Heart right ventricle (tissue), 16 donors: ENCODE measurements around the gene IMP3. TPM values are rescaled to one million over a fixed set of nuclear protein-coding genes. Genes with fewer than 3 reads are reported as not detected.

Experiments
- ATAC-seq, 8 donors: fragments of 200-7000 bp; cut with Tn5 transposase; one replicate each; pipeline ENCODE4 v1.9.1; 2020; ENCODE audit warnings: mild to moderate bottlenecking in 8 of 8, moderate library complexity in 8 of 8, moderate number of reproducible peaks in 1 of 8
- DNase-seq, 2 donors: peaks; one replicate each; pipeline ENCODE4 v3.0.0-alpha.2; 2020
- H3K27ac ChIP-seq, 10 donors: fragments of 200-600 bp; sonication (generic) in 2 of 10; one replicate each; pipeline versions ENCODE4 v1.5.0 to v1.8.0; 2020 to 2022; ENCODE audit warnings: mild to moderate bottlenecking in 3 of 10
- H3K27me3 ChIP-seq, 7 donors: fragments of 200-600 bp; one replicate each; pipeline ENCODE4 v1.8.0; 2021 to 2022; ENCODE audit warnings: mild to moderate bottlenecking in 2 of 7
- H3K36me3 ChIP-seq, 9 donors: fragments of 200-600 bp; sonication (generic) in 1 of 9; one replicate each; pipeline versions ENCODE4 v1.5.0 to v1.8.0; 2020 to 2022; ENCODE audit warnings: mild to moderate bottlenecking in 2 of 9
- H3K4me1 ChIP-seq, 9 donors: fragments of 200-600 bp; sonication (generic) in 1 of 9; one replicate each; pipeline versions ENCODE4 v1.5.0 to v1.8.0; 2020 to 2022; ENCODE audit warnings: mild to moderate bottlenecking in 4 of 9
- H3K4me3 ChIP-seq, 10 donors: fragments of 200-600 bp; sonication (generic) in 2 of 10; one replicate each; pipeline versions ENCODE4 v1.5.0 to v1.8.0; 2020 to 2022; ENCODE audit warnings: mild to moderate bottlenecking in 7 of 10, moderate library complexity in 2 of 10
- H3K9me3 ChIP-seq, 11 donors: fragments of 200-600 bp in 10 of 11; sonication (generic) in 2 of 11; one replicate each; pipeline versions ENCODE4 v1.5.0 to v1.8.0; 2013 to 2022; ENCODE audit warnings: mild to moderate bottlenecking in 2 of 11, control low read depth in 1 of 11, moderate library complexity in 1 of 11
- WGBS, 2 donors: extraction: QIAGEN DNeasy Blood & Tissue Kit; methylation state at CpG; one replicate each; pipeline ENCODE4 v1.1.7; 2013; ENCODE audit warnings: inconsistent platforms in 1 of 2; 5-methylcytosine and 5-hydroxymethylcytosine counted together
- intact Hi-C, 10 donors: fragments of 100-400 bp; cut with DNase I; formaldehyde crosslinking; loops; one replicate each; pipeline versions ENCODE4 v1.11.1 to v1.14.2; 2022
- polyA plus RNA-seq, 2 donors: library from polyadenylated mRNA; stranded (reverse); fragments of 200-250 nt; gene quantifications; one replicate each; pipeline ENCODE4 v1.2.3, GENCODE V29; 2013
- total RNA-seq, 10 donors: library from RNA; stranded (reverse); fragmentation: NEBNext Ultra II Directional in 3 of 10; extraction: Animal tissue kit (Norgen Biotek cat#: 25700) in 3 of 10; gene quantifications; one replicate each; pipeline versions ENCODE4 v1.2.1 to v1.2.4, GENCODE V29; 2021 to 2023
- TF ChIP-seq, protein P1 (sequence below), 9 donors: fragments of 200-600 bp; sonication (generic) in 2 of 9; IDR thresholded peaks; one replicate each; pipeline versions ENCODE4 v1.5.0 to v1.8.0; 2021 to 2022; ENCODE audit warnings: antibody characterized with exemption in 9 of 9, mild to moderate bottlenecking in 5 of 9, moderate library complexity in 1 of 9
- donor health status: Arrhythmogenic right ventricular cardiomyopathy.
- donor health status: ischemic (EF 13 %, LVEDD 7.1; RV severe dilation, severe dysfunction).
- donor health status: healthy with polysubstance abuse.
- donor health status: DM: no; HTN: yes; CAD: no.
- donor health status: DM: no; HTN: no; CAD: no.
- donor health status: ischemic (EF 25% LVEDD 6.9; RV normal size, moderate dysfunction).
- donor health status: ischemic (EF 25% LVEDD 5.7; RV mildly dilated, moderate dysfunction).
- donor health status: healthy.
- donor health status: DM: yes; HTN: yes; CAD: no.
- donor health status: Ischemic cardiomyopathy.
- donor health status: ischemic (EF 35%, LVEDD 5.7; RV mildly dilated, moderate dysfunction).
- donor health status: nonischemic (EF 11% LVEDD 7.7; RV severe dilation, severe dysfunction).
- donor health status: DM: yes; HTN: yes; CAD: no.
- donor health status: PGD.
- donor health status: ischemic (EF 29% LVEDD 5.4; RV normal size, mild dysfunction).
- donor health status: nonischemic (EF 23%, LVEDD 6.1; RV moderate dilation, normal function).

IMP3 gene
- total and polyA plus RNA-seq, 12 donors = 33.7 to 77.2 (median 40.2) TPM

DNA sequence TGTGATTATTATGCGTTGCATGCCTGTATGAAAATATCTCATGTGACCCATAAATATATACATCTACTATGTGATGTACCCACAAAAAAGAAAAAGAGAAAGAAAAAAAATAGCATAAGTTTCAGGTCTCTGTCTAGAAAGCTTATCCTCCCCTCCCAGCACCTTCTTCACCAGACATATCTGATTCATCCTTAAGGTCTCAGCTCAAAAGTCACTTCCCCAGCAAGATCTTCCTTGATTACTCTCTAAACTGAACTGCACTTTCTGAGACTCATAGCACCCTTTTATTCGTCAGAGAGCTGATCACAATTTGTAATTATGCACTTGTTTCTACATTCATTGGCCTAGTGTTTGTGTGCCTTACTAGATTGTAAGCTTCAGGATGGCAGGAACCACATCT lies 49.8 kb downstream of the IMP3 start:
- WGBS, 2 donors = 96% methylated on average over 2 of the region's 2 CpGs
- TF ChIP-seq, protein P1, sequence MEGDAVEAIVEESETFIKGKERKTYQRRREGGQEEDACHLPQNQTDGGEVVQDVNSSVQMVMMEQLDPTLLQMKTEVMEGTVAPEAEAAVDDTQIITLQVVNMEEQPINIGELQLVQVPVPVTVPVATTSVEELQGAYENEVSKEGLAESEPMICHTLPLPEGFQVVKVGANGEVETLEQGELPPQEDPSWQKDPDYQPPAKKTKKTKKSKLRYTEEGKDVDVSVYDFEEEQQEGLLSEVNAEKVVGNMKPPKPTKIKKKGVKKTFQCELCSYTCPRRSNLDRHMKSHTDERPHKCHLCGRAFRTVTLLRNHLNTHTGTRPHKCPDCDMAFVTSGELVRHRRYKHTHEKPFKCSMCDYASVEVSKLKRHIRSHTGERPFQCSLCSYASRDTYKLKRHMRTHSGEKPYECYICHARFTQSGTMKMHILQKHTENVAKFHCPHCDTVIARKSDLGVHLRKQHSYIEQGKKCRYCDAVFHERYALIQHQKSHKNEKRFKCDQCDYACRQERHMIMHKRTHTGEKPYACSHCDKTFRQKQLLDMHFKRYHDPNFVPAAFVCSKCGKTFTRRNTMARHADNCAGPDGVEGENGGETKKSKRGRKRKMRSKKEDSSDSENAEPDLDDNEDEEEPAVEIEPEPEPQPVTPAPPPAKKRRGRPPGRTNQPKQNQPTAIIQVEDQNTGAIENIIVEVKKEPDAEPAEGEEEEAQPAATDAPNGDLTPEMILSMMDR (IDR thresholded peaks at IDR 0.05) = no peak
- no peak overlapping the region for H3K27ac ChIP-seq
- no peaks in the 10 kb centered on the region for H3K4me1 ChIP-seq
- intact Hi-C loops = loop anchor here in 1 of 10 donors (10.0 kb wide), 1 partner anchor 1325 kb away; no protein-coding TSS in a partner anchor
- H3K9me3 ChIP-seq = no peaks in the 10 kb centered on the region
- H3K27me3 ChIP-seq = no peaks in the 10 kb centered on the region
- H3K36me3 ChIP-seq = peaks cover 0 to 62% (median 2%) of the 10 kb centered on the region in 9 donors
- ATAC-seq (no peak), DNase-seq (no peak)
- H3K4me3 ChIP-seq = no peak overlapping the region

Other genes starting within 250 kb of the IMP3 start
- gene SIN3A, start 188.5 kb downstream of the IMP3 start, total RNA-seq = 10 to 100 TPM; 24.9 to 41.8 (median 29.9) TPM
- gene SIN3A, start 188.5 kb downstream of the IMP3 start, polyA plus RNA-seq = 1 to 10 TPM; 7.9 to 8.2 TPM
- gene PTPN9, start 60.9 kb downstream of the IMP3 start, total RNA-seq = 10 to 100 TPM in 1 of 10 donors, 1 to 10 TPM in 9; 5.8 to 11.0 (median 8.4) TPM
- 1 to 10 TPM; 2.0 to 6.7 TPM for gene PTPN9, start 60.9 kb downstream of the IMP3 start, polyA plus RNA-seq
- gene SNUPN, start 14.5 kb downstream of the IMP3 start, total RNA-seq = 10 to 100 TPM; 12.9 to 18.2 (median 16.1) TPM
- gene SNUPN, start 14.5 kb downstream of the IMP3 start, polyA plus RNA-seq = 10 to 100 TPM; 14.6 to 17.4 TPM
- gene SNX33, start 7.7 kb upstream of the IMP3 start, total RNA-seq = 10 to 100 TPM in 4 of 10 donors, 1 to 10 TPM in 6; 7.6 to 14.8 (median 9.8) TPM
- gene SNX33, start 7.7 kb upstream of the IMP3 start, polyA plus RNA-seq = 1 to 10 TPM; 7.4 to 8.1 TPM
- 10 to 100 TPM in 8 of 10 donors, 1 to 10 TPM in 2; 7.4 to 19.8 (median 13.0) TPM for gene CSPG4, start 72.6 kb upstream of the IMP3 start, total RNA-seq
- 10 to 100 TPM; 12.1 TPM for gene CSPG4, start 72.6 kb upstream of the IMP3 start, polyA plus RNA-seq
- gene UBE2Q2, start 203.2 kb upstream of the IMP3 start, total RNA-seq = 10 to 100 TPM; 16.0 to 36.5 (median 25.3) TPM
- gene UBE2Q2, start 203.2 kb upstream of the IMP3 start, polyA plus RNA-seq = 10 to 100 TPM; 12.5 to 24.3 TPM